ENCODE measurements around the gene RALA.
"Not testable (repeated sequence)": the region's sequence is repeated elsewhere in the genome, so short reads cannot be mapped to it uniquely, and the experiment has no call there.

Gene RALA

GRCh38 chr7:39647816-39648215 is 24.4 kb downstream of the RALA start:
- DNase-seq (ENCODE audit: low spot score): no peak

- no peak for DNase-seq (ENCODE audit: low spot score)
These were observed 27.3 kb downstream of the RALA start for GRCh38 chr7:39650676-39651075.

- DNase-seq (ENCODE audit: low spot score): peak; percentile 27
These were observed 27.9 kb downstream of the RALA start for GRCh38 chr7:39651265-39651664.

GRCh38 chr7:39656415-39656814 is 33.0 kb downstream of the RALA start:
- DNase-seq (ENCODE audit: low spot score): no peak

- no peak for DNase-seq (ENCODE audit: low spot score)
These were observed 36.1 kb downstream of the RALA start for GRCh38 chr7:39659356-39660013.

- DNase-seq (ENCODE audit: low spot score): no peak
These were observed 38.6 kb downstream of the RALA start for GRCh38 chr7:39661960-39662359.

GRCh38 chr7:39663263-39663662 is 39.9 kb downstream of the RALA start:
- no peak for DNase-seq (ENCODE audit: low spot score)

GRCh38 chr7:39664057-39664456 is 40.7 kb downstream of the RALA start:
- no peak for DNase-seq (ENCODE audit: low spot score)

GRCh38 chr7:39664585-39664984 is 41.2 kb downstream of the RALA start:
- DNase-seq (ENCODE audit: low spot score): no peak

- no peak for DNase-seq (ENCODE audit: low spot score)
These were observed 43.2 kb downstream of the RALA start for GRCh38 chr7:39666562-39666961.

- no peak for DNase-seq (ENCODE audit: low spot score)
These were observed 44.1 kb downstream of the RALA start for GRCh38 chr7:39667341-39667923.

GRCh38 chr7:39668280-39668679 is 44.9 kb downstream of the RALA start:
- not testable (repeated sequence) for DNase-seq (ENCODE audit: low spot score)

GRCh38 chr7:39670052-39670451 is 46.7 kb downstream of the RALA start:
- no peak for DNase-seq (ENCODE audit: low spot score)

GRCh38 chr7:39670934-39671333 is 47.6 kb downstream of the RALA start:
- DNase-seq (ENCODE audit: low spot score): no peak

GRCh38 chr7:39672176-39672575 is 48.8 kb downstream of the RALA start:
- no peak for DNase-seq (ENCODE audit: low spot score)

- no peak for DNase-seq (ENCODE audit: low spot score)
These were observed 50.5 kb downstream of the RALA start for GRCh38 chr7:39673868-39674267.

- no peak for DNase-seq (ENCODE audit: low spot score)
These were observed 51.0 kb downstream of the RALA start for GRCh38 chr7:39674406-39674805.

- no peak for DNase-seq (ENCODE audit: low spot score)
These were observed 53.0 kb downstream of the RALA start for GRCh38 chr7:39676346-39676745.

GRCh38 chr7:39678930-39679709 is 55.7 kb downstream of the RALA start:
- DNase-seq (ENCODE audit: low spot score): no peak

- DNase-seq (ENCODE audit: low spot score): not testable (repeated sequence)
These were observed 56.5 kb downstream of the RALA start for GRCh38 chr7:39679874-39680273.

GRCh38 chr7:39681887-39682441 is 58.6 kb downstream of the RALA start:
- no peak for DNase-seq (ENCODE audit: low spot score)

- peak; percentile 52 for DNase-seq (ENCODE audit: low spot score)
These were observed 60.0 kb downstream of the RALA start for GRCh38 chr7:39683216-39683845.
